CD4-positive, alpha-beta T cell treated with Interleukin-17A for 1 hour (primary cell): ENCODE measurements around the gene PEX26.
"Not testable (repeated sequence)": the region's sequence is repeated elsewhere in the genome, so short reads cannot be mapped to it uniquely, and the experiment has no call there.

ENCODE experiments used
- DNase-seq: peaks from one replicate; pipeline ENCODE4 v3.0.0-alpha.2; 2020

PEX26 gene

DNA sequence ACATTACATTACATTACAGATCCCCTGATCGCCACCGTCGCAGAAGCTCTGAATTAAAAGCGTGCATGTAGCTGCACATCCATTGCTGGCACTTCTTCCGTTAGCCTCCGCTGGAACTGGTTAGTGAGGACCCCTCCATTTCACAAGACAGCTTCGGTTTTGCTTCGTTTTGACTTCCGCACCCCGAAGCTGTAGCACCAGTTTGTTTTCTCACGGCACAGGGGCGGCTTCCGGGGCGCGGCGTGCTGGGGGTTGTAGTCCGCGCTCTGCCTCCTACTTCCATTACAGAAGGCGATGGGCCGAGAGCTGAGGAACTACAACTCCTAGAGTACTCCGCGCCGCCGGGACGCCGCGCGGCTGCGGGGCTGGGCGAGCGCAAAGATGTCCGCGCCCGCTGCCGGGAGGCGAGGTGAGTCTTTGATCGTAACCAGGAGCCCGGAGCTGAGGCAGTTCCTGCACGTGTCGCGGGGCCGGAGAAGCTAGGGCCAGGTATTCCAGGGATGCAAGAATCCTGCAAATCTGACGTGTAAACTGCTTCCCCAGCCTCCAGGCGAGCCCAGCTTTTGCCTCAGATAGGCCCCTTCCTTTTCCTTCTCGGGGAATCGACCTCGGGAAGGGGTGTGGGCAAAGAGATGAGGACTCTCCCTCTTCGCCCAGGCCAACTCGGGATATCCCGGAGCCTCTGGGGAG lies at the start of gene PEX26:
PEX26 (plus strand) TSS at position 352 of the 690 bp plus-strand sequence. CDS start 387 bp downstream, outside the sequence.
- peak; percentile 96 for DNase-seq

DNA sequence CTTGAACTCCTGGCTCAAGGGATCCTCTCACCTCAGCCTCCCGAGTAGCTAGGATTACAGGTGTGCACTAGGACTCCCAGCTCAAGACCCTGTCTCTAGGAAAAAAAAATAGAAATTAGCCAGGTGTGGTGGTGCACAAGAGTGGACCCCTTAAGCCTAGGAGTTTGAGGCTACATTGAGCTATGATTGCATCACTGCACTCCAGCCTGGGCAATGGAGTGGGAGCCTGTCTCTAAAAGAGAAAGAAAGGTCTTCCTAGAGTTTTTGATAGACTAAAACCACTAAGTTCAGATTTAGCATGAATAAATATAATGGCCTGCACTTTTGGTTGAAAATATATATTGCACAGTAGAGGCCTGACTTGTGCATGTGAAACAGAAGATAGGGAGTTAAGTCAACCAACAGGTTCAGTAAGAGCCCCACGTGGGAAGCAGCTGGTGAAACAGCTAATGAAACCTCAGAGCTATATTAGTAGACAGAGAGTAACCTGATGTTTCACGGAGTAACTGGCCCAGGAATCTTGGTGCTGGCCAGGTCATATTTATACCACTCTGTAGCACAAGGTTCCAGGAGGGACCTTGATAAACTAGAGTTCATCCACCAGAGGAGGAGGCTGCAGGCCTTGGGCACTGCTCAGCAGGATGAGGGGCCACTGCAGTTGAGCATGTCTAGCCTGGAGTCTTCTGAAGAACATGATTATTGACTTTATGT lies 48.8 kb upstream of the PEX26 start:
- no peak for DNase-seq

DNA sequence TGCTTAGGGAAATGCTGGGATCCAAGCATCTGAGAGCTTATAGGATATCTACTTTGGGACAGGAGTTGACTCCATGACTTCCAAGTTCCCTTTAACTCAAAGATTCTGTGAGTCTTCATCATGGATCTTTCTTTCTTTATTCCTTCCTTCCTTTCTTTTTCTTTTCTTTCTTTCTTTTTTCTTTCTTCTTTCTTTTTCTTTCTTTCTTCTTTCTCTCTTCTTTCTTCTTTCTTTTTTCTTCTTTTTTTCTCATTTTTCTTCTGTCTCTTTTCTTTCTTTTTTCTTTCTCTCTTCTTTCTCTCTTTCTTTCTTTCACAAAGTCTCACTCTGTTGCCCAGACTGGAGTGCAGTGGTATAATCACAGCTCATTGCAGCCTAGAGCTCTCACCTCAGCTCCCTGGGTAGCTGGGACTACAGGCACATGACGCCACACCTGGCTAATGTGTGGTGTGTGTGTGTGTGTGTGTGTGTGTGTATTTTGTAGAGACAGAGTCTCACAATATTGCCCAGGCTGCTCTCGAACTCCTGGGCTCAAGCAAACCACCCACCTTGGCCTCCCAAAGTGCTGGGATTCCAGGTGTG lies 48.0 kb upstream of the PEX26 start:
- DNase-seq, result no peak

DNA sequence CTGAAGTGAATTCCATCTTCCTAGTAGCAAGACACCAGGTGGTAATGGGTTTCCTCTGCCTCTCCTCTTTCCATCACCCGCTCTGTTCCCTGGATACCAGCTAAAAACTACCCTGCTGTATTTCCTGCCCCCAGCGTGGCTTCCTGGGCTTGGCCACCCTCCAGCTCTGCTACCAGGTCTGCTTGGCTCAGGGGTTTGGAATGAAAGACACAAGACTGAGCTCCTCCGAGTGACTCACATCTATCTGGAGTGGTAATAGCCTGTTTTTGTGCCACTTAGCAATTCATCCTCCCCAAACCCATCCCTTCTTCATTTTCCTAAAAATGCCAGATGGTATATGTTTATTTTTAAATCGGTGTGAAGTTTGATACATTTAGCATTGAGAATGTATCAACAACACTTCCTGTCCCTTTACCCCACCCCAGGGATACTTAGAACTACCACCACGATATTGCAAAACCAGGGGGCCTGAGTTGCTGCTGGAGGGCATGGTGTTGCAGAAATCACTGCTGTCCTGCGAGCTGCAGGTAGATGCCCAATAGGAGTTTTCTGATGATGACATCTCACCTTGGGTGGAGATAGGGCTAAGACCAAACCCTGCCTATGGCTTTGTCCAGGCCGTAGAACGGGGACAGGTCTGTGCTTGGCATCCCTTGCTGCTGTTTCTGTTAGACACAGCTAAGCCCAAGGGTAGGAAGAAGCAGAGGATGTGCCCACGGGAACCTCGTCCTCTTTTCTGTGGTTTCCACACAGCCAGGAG lies 45.9 kb upstream of the PEX26 start:
- DNase-seq, result no peak

DNA sequence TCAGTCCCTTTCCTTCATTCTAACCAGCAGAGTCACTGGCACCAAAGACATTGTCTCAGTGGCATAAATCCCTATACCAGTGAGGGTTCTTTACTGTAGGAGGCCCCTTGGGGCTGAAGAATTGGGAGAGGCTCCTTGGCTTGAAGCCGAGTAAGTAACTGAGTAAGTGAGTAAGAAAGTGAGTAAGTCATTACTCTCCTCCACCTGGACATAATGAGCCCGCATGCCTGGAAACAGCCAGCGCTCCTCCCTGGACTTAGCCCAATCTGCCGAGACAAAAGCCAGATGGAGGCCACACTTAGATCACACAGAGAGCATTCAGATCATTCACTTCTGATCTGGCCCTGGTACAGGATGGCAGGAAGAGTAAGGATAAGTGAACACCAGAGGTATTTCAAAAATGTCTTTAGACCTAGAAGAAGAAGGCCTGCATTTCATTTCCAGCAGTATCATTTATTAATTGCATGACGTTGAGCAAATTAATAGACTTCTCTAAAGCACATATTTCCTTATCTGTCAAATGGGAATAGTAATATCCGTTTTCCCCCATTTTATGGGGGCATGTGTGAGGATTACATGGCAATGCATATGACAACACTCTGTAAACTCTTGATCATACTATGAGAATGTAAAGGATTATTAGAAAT lies 45.2 kb upstream of the PEX26 start:
- no peak for DNase-seq

DNA sequence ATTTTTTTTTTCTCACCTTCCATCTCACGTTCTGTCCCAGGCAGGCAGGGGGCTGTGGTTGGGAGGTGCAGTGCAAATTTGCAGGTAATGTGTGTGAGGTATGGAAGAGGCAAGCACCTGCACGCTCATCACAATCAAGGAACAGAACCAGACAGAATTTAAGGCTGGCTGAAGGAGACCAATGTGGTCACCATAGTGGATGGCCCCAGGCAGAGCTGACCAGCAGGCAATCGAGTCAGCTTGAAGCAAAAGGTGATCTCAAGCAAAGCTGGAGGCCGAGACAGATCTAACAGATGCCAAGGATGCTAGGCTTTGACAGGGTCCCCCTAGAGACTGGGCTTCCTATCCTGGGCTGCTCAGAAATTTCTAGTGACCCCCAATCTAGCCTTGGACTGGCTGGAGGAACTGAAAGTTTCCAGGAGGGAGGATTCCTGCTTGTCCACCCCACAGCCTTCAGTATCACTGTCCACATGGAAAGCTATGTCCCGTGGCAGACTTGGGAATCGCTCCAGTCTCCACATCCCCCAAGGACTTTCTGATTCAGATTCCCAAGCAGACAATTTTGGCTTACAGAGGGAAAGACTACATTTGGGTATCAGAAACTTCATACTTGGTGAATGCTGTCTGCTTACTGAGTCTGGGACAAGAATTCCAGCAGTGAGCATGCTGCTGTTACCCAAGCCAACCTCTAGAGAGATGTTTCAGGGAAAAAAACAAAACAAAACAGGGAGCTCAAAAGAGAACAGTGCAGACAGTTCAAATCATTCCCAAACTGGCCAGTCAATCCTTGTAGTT lies 44.4 kb upstream of the PEX26 start:
- no peak for DNase-seq

DNA sequence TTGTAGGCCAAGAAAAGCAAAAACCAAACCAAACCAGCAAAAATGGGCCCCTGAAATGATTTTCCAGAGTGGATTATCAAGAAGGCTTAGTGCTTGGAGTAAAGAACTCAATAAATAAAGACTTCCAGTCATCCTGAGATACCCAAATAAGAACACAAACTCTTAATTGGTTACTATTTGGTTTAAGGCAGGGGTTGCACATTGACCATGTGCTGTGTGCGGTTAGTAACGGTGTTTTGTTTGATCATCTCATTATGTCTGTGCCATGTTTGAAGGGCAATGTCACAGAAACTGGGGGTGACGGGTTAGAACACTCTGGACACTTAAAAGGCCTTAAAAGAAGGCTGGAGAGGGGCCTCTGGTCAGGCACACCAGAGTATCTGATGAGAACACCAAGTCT lies 43.7 kb upstream of the PEX26 start:
- no peak for DNase-seq

DNA sequence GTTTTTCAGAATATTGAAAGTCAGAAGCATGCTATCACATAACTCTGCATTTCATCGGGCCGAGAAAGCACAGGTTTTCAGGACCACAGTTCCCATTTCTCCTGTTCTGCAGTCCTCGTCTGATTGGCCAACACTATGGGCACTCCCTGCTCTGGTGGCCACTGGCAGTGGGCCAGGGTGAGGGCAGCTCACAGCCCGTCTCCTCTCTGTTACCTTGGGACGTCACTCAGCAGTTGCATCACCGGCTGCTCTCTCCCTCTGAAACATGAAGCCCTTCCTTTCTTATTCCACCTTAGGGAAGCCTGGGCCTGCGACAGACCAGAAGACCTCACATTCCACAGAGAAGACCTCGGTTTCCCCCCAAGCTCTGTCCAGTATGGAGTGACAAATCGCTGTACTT lies 42.0 kb upstream of the PEX26 start:
- no peak for DNase-seq

DNA sequence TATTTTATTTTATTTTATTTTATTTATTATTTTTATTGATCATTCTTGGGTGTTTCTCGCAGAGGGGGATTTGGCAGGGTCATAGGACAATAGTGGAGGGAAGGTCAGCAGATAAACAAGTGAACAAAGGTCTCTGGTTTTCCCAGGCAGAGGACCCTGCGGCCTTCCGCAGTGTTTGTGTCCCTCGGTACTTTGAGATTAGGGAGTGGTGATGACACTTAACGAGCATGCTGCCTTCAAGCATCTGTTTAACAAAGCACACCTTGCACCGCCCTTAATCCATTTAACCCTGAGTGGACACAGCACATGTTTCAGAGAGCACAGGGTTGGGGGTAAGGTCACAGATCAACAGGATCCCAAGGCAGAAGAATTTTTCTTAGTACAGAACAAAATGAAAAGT lies 36.9 kb upstream of the PEX26 start:
- not testable (repeated sequence) for DNase-seq

DNA sequence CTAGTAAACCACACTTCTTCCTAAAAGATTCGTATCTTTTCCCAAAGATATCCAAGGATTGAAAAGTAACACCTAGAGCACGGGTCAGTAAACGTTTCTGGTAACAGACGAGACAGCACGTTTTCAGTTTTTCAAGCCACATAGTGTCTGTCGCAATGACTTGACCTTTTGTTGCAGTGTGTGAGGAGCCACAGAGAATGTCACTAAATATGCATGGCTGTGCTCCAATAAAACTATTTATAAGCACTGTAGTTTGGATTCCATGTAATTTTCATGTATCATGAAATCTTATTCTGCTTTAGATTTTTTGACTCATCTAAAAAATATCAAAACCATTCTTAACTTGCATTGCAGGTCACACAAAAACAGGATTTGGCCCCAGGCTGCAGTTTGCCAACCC lies 35.1 kb upstream of the PEX26 start:
- no peak for DNase-seq

DNA sequence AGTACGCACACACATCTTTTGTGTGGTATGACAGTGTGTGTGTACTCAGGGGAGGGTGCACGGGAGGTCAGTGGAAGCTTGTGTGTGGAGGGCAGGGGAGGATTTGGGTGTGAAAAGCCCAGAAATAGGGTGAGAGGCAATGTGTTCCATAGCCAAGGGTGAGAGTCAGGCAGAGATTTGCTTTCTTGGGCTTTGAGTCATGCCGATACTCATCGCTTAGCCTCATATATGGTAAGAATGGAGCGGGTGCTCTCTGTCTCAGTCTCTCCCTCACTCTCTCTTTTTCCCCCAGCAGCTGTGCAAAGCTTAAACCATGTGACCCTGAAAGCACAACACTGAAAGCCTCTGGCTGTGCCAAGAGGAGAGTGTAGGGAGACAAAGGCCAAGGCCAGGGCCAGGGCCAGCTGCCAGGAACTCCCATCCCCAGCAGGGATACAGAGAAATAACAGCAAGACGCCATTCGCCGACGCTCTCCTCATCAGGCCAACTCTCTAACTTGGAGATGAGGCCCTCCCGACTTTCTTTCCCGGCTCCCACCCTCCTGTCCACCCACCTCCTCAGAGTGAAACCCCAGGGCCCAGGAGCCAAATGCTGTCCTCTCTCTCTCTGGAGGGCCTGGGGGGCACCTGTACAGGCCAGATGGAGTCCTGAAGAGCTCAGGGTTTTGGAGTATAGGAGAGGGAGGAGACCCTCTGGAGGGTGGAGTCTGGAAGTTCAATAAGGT lies 33.1 kb upstream of the PEX26 start:
- DNase-seq, result no peak

DNA sequence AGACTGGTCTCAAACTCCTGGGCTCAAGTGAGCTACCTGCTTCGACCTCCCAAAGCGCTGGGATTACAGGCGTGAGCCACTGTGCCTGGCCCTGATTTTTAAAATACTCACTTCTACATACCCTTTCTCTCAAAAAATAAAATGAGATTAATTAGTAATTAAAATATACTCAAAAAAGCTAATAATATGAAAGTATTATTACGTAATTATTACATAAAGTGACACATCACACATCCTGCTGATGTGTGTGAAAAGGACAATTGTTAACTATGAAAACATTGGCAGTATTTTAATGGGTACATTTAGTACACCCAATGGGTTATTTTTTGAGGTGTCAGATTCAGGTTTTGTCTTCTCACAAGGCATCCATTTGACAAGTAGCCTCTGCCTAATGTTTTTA lies 32.0 kb upstream of the PEX26 start:
- no peak for DNase-seq

DNA sequence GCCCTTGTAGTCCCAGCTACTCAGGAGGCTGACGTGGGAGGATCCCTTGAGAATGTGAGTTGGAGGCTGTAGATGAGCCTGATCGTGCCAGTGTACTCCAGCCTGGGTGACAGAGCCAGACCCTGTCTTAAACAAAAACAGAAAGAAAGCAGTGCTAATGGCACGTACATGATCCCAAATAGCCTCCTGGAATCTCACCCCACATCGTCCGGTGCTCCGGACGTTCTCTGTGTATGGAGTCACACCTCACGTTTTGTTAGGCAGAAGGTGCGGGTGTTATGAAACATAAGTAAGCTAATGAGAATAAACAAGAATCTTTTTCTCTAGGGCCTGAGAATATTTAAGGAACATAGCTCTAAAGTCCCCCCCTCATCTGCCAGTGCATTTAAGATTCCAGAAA lies 29.7 kb upstream of the PEX26 start:
- DNase-seq, result no peak

DNA sequence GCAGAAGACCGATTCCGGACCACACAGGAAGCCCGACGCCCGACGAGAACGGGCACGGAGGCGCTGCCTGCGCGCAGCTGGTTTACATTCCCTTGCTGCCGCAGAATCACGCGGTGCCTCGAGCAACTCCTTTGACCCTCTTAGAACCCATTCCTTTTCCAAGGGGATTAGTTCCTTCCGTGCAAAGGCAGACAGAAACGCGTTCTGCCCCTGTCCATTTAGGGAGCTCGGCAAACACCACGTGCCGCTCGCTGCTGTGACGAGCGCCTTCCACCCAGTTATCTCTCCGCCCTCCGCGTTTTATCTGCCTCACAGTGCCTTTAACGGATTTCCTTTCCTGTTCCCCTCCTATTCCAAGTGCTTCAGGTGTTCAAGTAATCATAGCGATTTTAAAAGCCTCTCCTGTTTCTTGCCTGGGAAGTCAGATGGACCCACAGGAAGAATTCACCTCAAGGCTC lies 29.3 kb upstream of the PEX26 start:
- no peak for DNase-seq

DNA sequence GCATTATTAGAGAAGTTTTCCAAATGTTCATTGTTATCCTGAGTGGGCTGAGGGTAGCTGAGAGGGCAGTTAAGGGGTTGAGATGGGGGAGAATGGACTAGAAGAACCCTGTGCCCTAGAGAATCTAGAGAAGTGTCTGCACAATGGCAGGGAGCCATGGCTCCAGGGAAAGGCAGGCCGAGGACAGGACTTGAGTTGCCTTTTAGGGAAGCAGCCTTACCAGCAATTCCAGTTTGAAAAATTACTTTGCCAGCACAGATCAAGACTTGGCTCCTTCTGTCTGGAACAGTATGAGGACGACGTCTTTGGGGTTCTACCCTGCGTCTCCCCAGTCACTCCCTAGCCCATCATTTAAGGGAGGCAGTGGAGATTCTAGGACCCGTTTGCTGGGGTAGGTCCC lies 27.7 kb upstream of the PEX26 start:
- no peak for DNase-seq

DNA sequence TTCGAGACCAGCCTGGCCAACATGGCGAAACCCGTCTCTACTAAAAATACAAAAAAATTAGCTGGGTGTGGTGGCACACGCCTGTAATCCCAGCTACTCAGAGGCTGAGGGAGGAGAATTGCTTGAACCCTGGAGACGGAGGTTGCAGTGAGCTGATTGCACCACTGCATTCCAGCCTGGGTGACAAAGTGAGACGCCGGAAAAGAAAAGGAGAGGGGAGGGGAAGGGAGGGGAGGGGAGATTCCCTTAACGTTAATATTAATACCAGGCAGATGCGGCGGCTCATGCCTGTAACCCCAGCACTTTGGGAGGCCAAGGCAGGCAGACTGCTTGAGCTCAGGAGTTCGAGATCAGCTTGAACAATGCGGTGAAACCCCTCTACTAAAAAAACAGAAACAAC lies 26.7 kb upstream of the PEX26 start:
- DNase-seq, result not testable (repeated sequence)

DNA sequence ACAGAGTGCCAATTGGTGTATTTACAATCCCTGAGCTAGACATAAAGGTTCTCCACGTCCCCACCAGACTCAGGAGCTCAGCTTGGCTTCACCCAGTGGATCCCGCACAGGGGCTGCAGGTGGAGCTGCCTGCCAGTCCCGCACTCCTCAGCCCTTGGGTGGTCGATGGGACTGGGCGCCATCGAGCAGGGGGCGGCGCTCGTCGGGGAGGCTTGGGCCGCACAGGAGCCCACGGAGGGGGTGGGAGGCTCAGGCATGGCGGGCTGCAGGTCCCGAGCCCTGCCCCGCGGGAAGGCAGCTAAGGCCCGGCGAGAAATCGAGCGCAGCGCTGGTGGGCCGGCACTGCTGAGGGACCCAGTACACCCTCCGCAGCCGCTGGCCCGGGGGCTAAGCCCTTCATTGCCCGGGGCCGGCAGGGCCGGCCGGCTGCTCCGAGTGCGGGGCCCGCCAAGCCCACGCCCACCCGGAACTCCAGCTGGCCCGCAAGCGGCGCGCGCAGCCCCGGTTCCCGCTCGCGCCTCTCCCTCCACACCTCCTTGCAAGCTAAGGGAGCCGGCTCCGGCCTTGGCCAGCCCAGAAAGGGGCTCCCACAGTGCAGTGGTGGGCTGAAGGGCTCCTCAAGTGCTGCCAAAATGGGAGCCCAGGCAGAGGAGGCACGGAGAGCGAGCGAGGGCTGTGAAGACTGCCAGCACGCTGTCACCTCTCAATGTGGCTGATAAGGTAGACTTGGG lies 24.4 kb upstream of the PEX26 start:
- DNase-seq, result not testable (repeated sequence)

DNA sequence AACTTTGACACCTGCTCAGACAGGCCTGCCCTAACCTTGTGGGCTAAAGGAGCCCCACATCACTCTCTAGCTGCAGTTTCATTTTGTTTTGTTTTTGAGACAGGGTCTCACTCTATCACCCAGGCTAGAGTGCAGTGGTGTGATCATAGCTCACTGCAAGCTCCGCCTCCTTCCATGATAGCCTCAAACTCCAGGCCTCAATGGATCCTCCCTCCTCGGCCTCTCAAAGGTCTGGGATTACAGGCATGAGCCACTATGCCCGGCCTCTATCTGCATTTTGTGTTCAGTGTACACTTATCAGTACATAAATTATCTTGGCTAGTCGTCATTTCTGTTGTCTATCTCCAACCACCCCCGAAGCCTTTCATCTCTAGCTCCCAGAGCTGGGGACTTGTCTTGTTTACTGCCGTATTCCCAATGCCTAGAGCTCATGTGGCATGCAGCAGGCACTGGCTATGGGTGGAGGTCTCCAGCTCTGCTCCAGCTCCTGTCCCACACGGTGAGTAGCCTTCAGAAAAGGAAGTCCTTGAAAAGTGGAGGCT lies 22.1 kb upstream of the PEX26 start:
- DNase-seq, result no peak

DNA sequence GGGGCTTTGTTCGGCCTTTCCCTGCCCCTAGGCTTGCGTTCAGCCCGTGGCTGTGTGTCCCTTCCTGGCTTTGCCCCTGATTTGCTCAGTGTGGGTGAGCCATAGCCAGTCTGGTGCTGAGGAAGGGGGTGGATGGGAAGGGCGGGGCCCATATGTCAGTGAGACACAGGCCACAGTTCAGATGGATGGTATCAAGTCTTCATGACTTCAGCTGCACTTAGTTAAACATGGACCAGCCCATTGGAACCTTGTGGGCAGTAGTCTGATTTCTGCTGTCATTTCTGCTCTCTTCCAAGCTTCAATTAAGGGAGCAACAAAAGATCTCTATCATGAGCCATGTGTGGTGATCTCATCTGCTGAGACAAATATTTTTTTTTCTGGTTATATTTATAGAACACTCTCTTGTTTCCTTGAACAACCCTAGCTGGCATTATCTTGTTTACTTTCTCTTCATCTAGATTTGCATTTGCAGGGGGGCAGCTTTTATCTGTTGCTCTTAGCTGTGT lies 21.6 kb upstream of the PEX26 start:
- no peak for DNase-seq

DNA sequence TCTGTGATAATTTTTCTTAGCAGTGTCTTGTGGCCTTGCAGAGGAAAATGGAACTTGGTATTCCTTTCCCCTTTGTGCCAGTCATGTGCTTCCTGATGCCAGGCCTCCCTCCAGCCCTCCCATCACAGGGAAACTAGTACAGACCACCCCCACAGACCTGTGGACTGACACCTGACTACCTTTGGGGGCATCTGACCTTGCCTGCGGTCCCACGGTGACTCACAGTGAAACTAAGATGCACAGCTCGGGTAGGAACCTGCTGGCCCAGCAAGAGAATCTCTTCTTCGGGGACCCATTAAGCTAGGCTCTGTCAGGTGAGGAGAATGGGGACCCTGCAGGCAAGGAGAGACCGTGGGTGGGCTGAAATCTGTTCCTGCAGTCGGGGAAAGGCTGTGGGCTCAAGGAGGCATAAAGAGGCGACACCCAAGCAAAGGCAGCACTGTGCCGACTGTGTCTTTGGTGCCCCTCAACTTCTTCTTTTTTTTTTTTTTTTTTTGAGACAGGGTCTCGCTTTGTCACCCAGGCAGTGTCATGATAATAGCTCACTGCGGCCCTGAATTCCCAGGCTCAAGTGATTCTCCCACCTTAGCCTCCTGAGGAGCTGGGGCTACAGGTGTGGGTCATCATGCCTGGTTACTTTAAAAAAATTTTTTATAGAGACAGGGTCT lies 20.8 kb upstream of the PEX26 start:
- DNase-seq, result no peak
